GM10248 (cell line): ENCODE results near the gene LVRN.
"Not testable (repeated sequence)": the region's sequence is repeated elsewhere in the genome, so short reads cannot be mapped to it uniquely, and the experiment has no call there.

Experiments used
- CTCF ChIA-PET: fragments of 300-600 bp; sonication (Branson Sonifier 250); formaldehyde crosslinking; extraction: SDS; loops from one replicate; lab custom pipeline; 2021; ENCODE audit warnings: antibody characterized with exemption; lab: Yijun Ruan, JAX
- POLR2A ChIA-PET: fragments of 350-650 bp; sonication (Branson Sonifier 250); formaldehyde crosslinking; extraction: SDS; loops from one replicate; lab custom pipeline; 2020; ENCODE audit warnings: antibody characterized with exemption; lab: Yijun Ruan, JAX
- DNase-seq: peaks from one replicate; pipeline ENCODE4 v3.0.0; 2012; ENCODE audit errors: extremely low spot score
- TF ChIP-seq, protein P1 (sequence below): IDR thresholded peaks from 2 replicates; pipeline ENCODE4 v1.5.1; 2012; ENCODE audit warnings: mild to moderate bottlenecking, low read depth; ENCODE audit errors: extremely low read depth, missing control alignments, control extremely low read depth

LVRN gene, protein sequence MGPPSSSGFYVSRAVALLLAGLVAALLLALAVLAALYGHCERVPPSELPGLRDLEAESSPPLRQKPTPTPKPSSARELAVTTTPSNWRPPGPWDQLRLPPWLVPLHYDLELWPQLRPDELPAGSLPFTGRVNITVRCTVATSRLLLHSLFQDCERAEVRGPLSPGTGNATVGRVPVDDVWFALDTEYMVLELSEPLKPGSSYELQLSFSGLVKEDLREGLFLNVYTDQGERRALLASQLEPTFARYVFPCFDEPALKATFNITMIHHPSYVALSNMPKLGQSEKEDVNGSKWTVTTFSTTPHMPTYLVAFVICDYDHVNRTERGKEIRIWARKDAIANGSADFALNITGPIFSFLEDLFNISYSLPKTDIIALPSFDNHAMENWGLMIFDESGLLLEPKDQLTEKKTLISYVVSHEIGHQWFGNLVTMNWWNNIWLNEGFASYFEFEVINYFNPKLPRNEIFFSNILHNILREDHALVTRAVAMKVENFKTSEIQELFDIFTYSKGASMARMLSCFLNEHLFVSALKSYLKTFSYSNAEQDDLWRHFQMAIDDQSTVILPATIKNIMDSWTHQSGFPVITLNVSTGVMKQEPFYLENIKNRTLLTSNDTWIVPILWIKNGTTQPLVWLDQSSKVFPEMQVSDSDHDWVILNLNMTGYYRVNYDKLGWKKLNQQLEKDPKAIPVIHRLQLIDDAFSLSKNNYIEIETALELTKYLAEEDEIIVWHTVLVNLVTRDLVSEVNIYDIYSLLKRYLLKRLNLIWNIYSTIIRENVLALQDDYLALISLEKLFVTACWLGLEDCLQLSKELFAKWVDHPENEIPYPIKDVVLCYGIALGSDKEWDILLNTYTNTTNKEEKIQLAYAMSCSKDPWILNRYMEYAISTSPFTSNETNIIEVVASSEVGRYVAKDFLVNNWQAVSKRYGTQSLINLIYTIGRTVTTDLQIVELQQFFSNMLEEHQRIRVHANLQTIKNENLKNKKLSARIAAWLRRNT

DNA sequence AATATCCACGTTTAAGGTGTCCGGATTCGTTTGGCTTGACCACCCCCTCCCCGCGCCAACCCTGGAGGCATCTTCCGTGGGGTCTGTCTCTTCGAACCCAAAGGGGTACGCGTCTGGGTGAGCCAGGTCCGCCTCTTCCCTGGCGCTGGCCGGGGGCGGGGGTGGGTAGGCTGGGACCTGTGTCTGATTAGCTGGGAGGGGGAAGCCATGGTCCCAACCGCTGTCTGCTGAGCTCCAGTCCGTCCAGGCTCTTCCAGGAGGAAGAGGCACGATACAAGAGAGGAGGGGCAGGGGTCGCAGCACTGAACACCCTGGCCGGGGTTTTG lies at the start of gene LVRN:
TSS of gene LVRN (plus strand) at position 237 of the 326 bp plus-strand sequence. CDS start 143 bp downstream, outside the sequence.
- ChIA-PET POLR2A (no interaction called here), CTCF (interaction anchor here (1.1 to 1.4 kb wide), 3 partner anchors 17 to 27 kb away, joined by 3 read pairs; no protein-coding TSS in a partner anchor)
- TF ChIP-seq, protein P1, sequence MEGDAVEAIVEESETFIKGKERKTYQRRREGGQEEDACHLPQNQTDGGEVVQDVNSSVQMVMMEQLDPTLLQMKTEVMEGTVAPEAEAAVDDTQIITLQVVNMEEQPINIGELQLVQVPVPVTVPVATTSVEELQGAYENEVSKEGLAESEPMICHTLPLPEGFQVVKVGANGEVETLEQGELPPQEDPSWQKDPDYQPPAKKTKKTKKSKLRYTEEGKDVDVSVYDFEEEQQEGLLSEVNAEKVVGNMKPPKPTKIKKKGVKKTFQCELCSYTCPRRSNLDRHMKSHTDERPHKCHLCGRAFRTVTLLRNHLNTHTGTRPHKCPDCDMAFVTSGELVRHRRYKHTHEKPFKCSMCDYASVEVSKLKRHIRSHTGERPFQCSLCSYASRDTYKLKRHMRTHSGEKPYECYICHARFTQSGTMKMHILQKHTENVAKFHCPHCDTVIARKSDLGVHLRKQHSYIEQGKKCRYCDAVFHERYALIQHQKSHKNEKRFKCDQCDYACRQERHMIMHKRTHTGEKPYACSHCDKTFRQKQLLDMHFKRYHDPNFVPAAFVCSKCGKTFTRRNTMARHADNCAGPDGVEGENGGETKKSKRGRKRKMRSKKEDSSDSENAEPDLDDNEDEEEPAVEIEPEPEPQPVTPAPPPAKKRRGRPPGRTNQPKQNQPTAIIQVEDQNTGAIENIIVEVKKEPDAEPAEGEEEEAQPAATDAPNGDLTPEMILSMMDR: no peak
- no peak for DNase-seq

DNA sequence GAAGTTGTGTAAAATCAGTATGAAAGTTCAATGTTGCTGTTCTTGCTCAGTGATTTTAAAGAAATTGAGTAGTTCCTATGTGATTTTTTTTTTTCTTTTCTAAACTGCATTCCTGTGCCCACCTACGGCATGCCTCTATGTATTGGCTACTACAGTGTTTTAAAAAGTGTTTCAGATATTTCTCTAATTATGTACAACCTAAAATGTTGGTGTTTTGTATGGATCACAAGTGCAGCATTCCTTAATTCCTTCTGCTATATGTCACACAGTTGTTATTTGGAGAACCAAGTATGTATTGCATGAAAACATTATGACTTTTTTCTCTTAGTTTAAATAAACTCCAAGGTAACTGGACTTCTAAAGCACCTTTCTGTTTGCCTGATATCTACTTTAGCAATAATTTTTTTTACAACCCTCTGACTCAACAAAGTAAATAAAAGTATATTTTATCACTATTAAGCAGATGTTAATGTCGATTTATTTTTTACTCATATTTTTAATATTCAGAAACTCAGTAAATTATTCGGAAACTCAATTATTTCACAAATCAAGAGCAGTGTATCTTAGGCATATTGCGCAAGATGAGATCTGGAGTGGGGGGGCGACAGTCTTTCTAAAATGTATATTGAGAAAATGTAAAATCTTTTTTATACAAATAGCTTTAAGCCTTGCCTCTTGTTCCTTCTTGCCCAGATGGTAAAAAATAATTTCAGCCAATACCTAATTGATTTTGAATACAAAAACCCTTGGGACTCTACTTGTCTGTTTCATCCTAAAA lies 48.5 kb upstream of the LVRN start:
- DNase-seq, POLR2A ChIA-PET: not testable (repeated sequence)
- CTCF ChIA-PET: interaction anchor here (1.3 kb wide), 1 partner anchor 8 kb away, joined by 3 read pairs; no protein-coding TSS in a partner anchor

DNA sequence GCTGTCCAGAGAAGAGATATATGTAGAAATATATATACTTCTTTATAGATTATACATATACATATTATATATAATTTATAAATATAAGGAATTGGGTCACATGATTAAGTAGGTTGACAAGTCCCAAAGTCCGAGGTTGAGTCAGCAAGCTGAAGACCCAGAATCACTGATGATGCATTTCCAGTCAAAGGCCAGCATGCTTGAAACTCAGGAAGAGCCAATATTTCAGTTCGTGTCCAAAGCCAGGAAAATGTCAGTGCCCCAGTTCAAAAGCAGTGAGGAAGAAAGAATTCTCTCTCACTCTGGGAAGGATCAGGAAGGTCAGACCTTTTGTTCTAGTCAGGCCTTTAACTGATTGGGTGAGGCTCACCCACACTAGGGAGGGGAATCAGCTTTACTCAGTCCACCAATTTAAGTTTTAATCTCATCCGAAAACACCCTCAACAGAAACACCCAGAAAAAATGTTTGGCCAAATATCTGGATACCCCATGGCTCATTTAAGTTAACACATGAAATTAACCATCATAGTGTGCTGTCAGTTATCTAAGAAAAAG lies 42.0 kb upstream of the LVRN start:
- ChIA-PET POLR2A (no interaction called here), CTCF (interaction anchor here (0.8 to 4.3 kb wide), 6 partner anchors 8 to 149 kb away, joined by 3 to 14 read pairs (median 4); no protein-coding TSS in a partner anchor)
- DNase-seq: no peak
- TF ChIP-seq, protein P1: no peak

DNA sequence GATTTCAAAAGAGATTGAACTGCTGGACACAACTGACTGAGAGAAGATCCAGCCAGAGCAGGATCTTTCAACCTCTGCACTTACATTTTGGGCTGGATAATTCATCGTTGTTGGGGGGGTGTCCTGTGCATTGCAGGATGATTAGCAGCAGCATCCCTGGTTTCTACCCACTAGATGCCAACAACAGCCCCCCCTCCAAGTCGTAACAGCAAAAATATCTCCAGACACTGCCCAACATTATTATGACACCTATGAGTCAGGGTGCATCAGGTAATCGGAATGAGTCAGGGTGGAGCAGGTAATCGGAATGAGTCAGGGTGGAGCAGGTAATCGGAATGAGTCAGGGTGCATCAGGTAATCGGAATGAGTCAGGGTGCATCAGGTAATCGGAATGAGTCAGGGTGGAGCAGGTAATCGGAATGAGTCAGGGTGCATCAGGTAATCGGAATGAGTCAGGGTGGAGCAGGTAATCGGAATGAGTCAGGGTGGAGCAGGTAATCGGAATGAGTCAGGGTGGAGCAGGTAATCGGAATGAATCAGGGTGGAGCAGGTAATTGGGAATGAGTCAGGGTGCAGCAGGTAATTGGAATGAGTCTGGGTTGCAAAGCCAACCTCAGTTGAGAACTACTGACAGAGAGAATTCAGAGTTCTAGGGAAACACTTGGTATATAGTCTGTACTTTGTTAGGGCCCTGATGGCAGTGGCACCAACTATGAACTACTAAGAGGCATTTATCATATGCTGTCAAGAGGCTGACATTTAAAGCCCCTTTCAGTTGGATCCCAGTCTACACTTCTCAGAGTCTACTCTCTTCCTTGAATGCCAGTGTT lies 33.5 kb upstream of the LVRN start:
- CTCF ChIA-PET: interaction anchor here (0.9 to 1.4 kb wide), 2 partner anchors 9 to 12 kb away, joined by 3 to 5 read pairs; no protein-coding TSS in a partner anchor
- POLR2A ChIA-PET, DNase-seq: not testable (repeated sequence)

DNA sequence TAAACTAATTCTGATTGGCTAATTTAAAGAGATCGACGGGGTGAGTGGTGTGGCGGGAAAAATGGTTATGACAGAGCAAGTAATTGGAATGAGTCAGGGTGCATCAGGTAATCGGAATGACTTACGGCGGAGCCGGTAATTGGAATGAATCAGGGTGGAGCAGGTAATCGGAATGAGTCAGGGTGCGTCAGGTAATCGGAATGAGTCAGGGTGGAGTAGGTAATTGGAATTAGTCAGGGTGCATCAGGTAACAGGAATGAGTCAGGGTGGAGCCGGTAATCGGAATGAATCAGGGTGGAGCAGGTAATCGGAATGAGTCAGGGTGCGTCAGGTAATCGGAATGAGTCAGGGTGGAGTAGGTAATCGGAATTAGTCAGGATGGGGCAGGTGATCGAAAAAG lies 32.1 kb upstream of the LVRN start:
- POLR2A ChIA-PET, DNase-seq: not testable (repeated sequence)
- CTCF ChIA-PET: interaction anchor here (1.3 kb wide), 1 partner anchor 11 kb away, joined by 4 read pairs; no protein-coding TSS in a partner anchor

DNA sequence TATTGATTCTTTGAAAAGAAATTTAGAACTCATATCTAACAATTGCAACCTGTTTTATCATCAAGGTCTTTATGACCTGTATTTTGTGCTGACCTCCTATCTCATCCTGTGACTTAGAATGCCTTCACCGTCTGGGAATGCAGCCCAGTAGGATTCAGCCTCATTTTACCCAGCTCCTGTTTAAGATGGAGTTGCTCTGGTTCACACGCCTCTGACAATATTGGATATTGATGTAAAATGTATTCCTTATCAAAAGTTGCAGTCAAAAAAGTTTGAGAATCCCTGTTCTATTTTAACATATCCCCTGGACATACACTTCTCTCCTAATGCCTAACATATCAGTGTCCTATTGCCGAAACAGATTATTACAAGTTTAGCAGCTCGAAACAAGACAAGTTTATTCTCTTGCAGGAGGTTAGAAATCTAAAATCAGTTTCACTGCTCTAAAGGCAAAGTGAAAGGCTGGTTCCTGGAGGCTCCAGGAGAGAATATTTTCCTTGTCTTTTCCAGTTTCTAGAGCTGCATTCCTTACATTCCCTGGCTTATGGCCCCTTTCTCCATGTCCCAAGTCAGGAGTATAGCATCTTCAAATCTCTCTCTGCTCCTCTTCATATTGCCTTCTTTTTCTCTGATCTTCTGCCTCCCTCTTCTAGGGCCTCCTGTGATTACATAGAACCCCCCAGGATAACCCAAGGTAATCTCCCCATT lies 31.5 kb upstream of the LVRN start:
- ChIA-PET POLR2A (no interaction called here), CTCF (interaction anchor here (1.3 to 3.1 kb wide), 3 partner anchors 9 to 34 kb away, joined by 4 to 14 read pairs (median 4); no protein-coding TSS in a partner anchor)
- TF ChIP-seq, protein P1: no peak
- no peak for DNase-seq

DNA sequence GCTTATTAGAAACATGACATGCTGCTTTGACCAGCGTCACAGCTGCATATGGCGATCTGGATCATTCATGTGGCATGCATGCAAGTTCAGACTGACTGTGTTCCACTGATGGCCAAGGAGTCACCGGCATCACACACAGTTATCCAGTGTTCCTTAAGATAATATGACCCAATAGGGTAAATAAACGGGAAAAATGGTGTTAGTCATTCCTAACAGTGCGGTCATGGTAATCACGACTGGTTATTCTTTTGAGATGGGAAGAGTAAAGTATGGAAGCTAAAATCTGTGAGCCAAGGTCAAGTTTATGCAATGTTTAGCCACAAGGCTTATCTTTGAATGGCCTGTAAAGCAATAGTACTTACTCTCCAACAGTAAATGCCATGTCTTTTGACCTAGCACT lies 29.3 kb upstream of the LVRN start:
- no peak for DNase-seq
- POLR2A ChIA-PET: no interaction called here
- CTCF ChIA-PET: interaction anchor here (0.8 to 3.1 kb wide), 4 partner anchors 12 to 25 kb away, joined by 3 to 14 read pairs (median 3); no protein-coding TSS in a partner anchor
- TF ChIP-seq, protein P1: no peak
